Vagina (tissue), 2 donors: Measurements from ENCODE around the gene STAB2.

ENCODE experiments used
- POLR2A ChIP-seq, 2 donors: fragments of 450-650 bp; IDR thresholded peaks; one replicate each; pipeline ENCODE4 v1.6.1; 2017; ENCODE audit warnings: antibody characterized with exemption in 2 of 2, mild to moderate bottlenecking in 2 of 2, moderate library complexity in 2 of 2
- POLR2AphosphoS5 ChIP-seq, 2 donors: sonication (generic); formaldehyde crosslinking; IDR thresholded peaks; one replicate each; pipeline ENCODE4 v1.9.0; 2017; ENCODE audit warnings: antibody characterized with exemption in 2 of 2, mild to moderate bottlenecking in 2 of 2, low read depth in 1 of 2; ENCODE audit not compliant: insufficient read depth in 1 of 2

DNA sequence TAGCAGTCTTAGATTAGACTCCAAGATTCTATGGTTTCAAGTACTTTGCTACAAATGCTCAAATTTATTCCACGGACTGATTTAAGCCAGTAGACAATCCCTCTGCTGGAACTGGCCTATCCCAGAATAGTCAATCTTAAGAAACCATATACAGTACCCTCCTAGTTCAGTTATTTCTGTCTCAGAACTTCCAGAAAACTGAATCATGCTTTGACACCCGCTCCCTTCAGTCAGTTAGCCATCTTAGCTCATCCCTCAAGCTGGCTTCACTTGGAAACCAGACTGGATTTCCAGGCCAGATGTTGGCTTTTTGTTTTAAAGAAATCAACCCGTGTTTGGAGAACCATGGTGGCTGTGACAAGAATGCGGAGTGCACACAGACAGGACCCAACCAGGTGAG lies 128.4 kb downstream of the STAB2 start:
- TF ChIP-seq POLR2A (IDR thresholded peaks at IDR 0.05), result no peak
- TF ChIP-seq POLR2AphosphoS5 (IDR thresholded peaks at IDR 0.05; ENCODE audit: insufficient read depth in 1 of 2, low read depth in 1 of 2), result no peak
